SU-DHL-6 (cell line): ENCODE results near the gene HELLS.

Source experiments
- H2AFZ ChIP-seq: fragments of 200-600 bp; sonication (generic); 2 replicates; pipeline ENCODE4 v1.6.1; 2014; ENCODE audit warnings: low read depth, mild to moderate bottlenecking, moderate library complexity, mixed read lengths, antibody characterized with exemption, low read length; ENCODE audit not compliant: severe bottlenecking
- H3F3A ChIP-seq: fragments of 200-600 bp; shearing (Covaris generic); 2 replicates; pipeline ENCODE4 v1.6.0; 2016; ENCODE audit warnings: antibody characterized with exemption, mild to moderate bottlenecking; ENCODE audit not compliant: insufficient read depth
- H3K27ac ChIP-seq: fragments of 200-600 bp; sonication (generic); 2 replicates; pipeline ENCODE4 v1.5.1; 2016; ENCODE audit warnings: low read depth, mild to moderate bottlenecking, low read length, moderate library complexity, mixed read lengths
- H3K27me3 ChIP-seq: fragments of 200-600 bp; sonication (generic), shearing (Covaris generic); 2 replicates; pipeline ENCODE4 v1.6.0; 2014; ENCODE audit warnings: mild to moderate bottlenecking, low read length
- H3K36me3 ChIP-seq: fragments of 200-600 bp; sonication (generic); 2 replicates; pipeline ENCODE4 v1.6.1; 2014; ENCODE audit warnings: mild to moderate bottlenecking, low read length, mixed read lengths
- H3K4me2 ChIP-seq: fragments of 300-600, 200-600 bp; shearing (Covaris generic), sonication (generic); 2 replicates; pipeline ENCODE4 v1.6.0; 2014; ENCODE audit warnings: low read length, low read depth, mild to moderate bottlenecking; ENCODE audit not compliant: poor library complexity, severe bottlenecking
- H3K4me3 ChIP-seq: fragments of 200-600 bp; sonication (generic); 2 replicates; pipeline ENCODE4 v1.5.1; 2014; ENCODE audit warnings: antibody characterized with exemption, low read length, mild to moderate bottlenecking, mixed read lengths; ENCODE audit not compliant: insufficient read depth, poor library complexity, severe bottlenecking
- H3K79me2 ChIP-seq: fragments of 200-600 bp; sonication (generic); 2 replicates; pipeline ENCODE4 v1.6.1; 2014; ENCODE audit warnings: mild to moderate bottlenecking, low read length, moderate library complexity; ENCODE audit not compliant: insufficient read depth
- H3K9ac ChIP-seq: fragments of 200-600 bp; sonication (generic); 2 replicates; pipeline ENCODE4 v1.7.0; 2014; ENCODE audit warnings: mild to moderate bottlenecking, low read length
- H3K9me2 ChIP-seq: fragments of 200-600 bp; sonication (generic); replicated peaks from 2 replicates; pipeline ENCODE4 v1.6.1; 2014; ENCODE audit warnings: low read length; ENCODE audit not compliant: insufficient read depth
- H3K9me3 ChIP-seq: fragments of 200-600 bp; sonication (generic); 2 replicates; pipeline ENCODE4 v1.6.1; 2014; ENCODE audit warnings: low read length, mixed read lengths; ENCODE audit not compliant: insufficient read depth
- H4K20me1 ChIP-seq: fragments of 200-600 bp; sonication (generic); 2 replicates; pipeline ENCODE4 v1.6.1; 2014; ENCODE audit warnings: low read depth, mild to moderate bottlenecking, antibody characterized with exemption, low read length, moderate library complexity, mixed read lengths
- CTCF ChIP-seq: fragments of 200-600 bp; sonication (generic); IDR thresholded peaks from one replicate; pipeline ENCODE4 v1.5.1; 2017; ENCODE audit warnings: antibody characterized with exemption, mild to moderate bottlenecking, low read length, moderate library complexity; ENCODE audit not compliant: insufficient read depth, poor library complexity, severe bottlenecking
- EZH2phosphoT487 ChIP-seq: fragments of 200-600 bp; sonication (generic), shearing (Covaris generic); conservative IDR thresholded peaks from 2 replicates; pipeline ENCODE4 v1.6.1; 2018; ENCODE audit warnings: mild to moderate bottlenecking, antibody characterized with exemption, low read length, moderate library complexity, mixed read lengths

HELLS gene

GRCh38 chr10:94545391-94546048 lies at the start of gene HELLS:
Gene HELLS, plus strand, starts transcription at chr10:94545788. Its CDS starts 134 bp downstream, at chr10:94545922.
- Histone ChIP-seq H3K36me3 (peaks cover 18% of the 10 kb centered on the region), H3K27ac (peak within 1 kb of the TSS; percentile 76), H3K9me3 (no peaks in the 10 kb centered on the region), H3K27me3 (no peaks in the 10 kb centered on the region), H2AFZ (peak within 1 kb of the TSS; percentile 94), H3K4me2 (peak within 1 kb of the TSS; percentile 99), H3K79me2 (peaks cover 49% of the 10 kb centered on the region), H3F3A (no peaks in the 10 kb centered on the region), H3K4me3 (peak within 1 kb of the TSS; percentile 86), H3K9me2 (no peaks in the 10 kb centered on the region), H4K20me1 (peaks cover 13% of the 10 kb centered on the region), H3K9ac (peak within 1 kb of the TSS; percentile 96)
- TF ChIP-seq EZH2phosphoT487 (no peak), CTCF (no peak)

DNA sequence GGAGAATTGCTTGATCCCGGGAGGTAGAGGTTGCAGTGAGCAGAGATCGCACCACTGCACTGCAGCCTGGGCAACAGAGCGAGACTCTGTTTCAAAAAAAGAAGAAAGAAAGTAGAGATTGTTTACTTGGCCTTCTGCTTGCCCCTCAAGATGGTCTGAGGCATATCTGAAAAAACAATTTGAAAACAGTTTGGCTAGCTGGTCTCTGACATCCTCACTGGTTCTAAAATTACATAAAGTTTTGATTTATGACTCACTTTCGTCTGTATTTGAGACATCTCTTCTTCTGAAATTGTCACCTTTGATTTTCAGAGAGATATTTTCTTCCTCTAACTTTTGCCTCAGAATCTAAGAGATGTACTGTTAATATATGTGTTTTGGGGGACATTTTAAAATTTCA lies 49.6 kb upstream of the HELLS start:
- no peak overlapping the region for H3K4me2 ChIP-seq
- no peaks in the 10 kb centered on the region for H3K9me3 ChIP-seq
- H4K20me1 ChIP-seq = no peaks in the 10 kb centered on the region
- no peaks in the 10 kb centered on the region for H3F3A ChIP-seq
- no peak overlapping the region for H3K27ac ChIP-seq
- H2AFZ ChIP-seq = peak overlapping the region; percentile 59
- H3K4me3 ChIP-seq = no peak overlapping the region
- H3K9ac ChIP-seq = no peak overlapping the region
- H3K27me3 ChIP-seq = no peaks in the 10 kb centered on the region
- H3K36me3 ChIP-seq = no peaks in the 10 kb centered on the region
- TF ChIP-seq CTCF (no peak), EZH2phosphoT487 (no peak)
- no peaks in the 10 kb centered on the region for H3K9me2 ChIP-seq
- H3K79me2 ChIP-seq = no peaks in the 10 kb centered on the region

- no peaks in the 10 kb centered on the region for H3K36me3 ChIP-seq
- no peaks in the 10 kb centered on the region for H3K27me3 ChIP-seq
- no peak for TF ChIP-seq CTCF
- TF ChIP-seq EZH2phosphoT487 = no peak
- H3K9me3 ChIP-seq = no peaks in the 10 kb centered on the region
- no peak overlapping the region for H3K9ac ChIP-seq
- H4K20me1 ChIP-seq = no peaks in the 10 kb centered on the region
- no peak overlapping the region for H3K4me3 ChIP-seq
- H3K27ac ChIP-seq = no peak overlapping the region
- peak overlapping the region; percentile 44 for H3K4me2 ChIP-seq
- H2AFZ ChIP-seq = peak overlapping the region; percentile 59
- no peaks in the 10 kb centered on the region for H3K79me2 ChIP-seq
- no peaks in the 10 kb centered on the region for H3K9me2 ChIP-seq
- H3F3A ChIP-seq = no peaks in the 10 kb centered on the region
Observed at GRCh38 chr10:94496646-94497045, 48.9 kb upstream of the HELLS start.
